ENCODE data around the gene A4GALT.

DNA sequence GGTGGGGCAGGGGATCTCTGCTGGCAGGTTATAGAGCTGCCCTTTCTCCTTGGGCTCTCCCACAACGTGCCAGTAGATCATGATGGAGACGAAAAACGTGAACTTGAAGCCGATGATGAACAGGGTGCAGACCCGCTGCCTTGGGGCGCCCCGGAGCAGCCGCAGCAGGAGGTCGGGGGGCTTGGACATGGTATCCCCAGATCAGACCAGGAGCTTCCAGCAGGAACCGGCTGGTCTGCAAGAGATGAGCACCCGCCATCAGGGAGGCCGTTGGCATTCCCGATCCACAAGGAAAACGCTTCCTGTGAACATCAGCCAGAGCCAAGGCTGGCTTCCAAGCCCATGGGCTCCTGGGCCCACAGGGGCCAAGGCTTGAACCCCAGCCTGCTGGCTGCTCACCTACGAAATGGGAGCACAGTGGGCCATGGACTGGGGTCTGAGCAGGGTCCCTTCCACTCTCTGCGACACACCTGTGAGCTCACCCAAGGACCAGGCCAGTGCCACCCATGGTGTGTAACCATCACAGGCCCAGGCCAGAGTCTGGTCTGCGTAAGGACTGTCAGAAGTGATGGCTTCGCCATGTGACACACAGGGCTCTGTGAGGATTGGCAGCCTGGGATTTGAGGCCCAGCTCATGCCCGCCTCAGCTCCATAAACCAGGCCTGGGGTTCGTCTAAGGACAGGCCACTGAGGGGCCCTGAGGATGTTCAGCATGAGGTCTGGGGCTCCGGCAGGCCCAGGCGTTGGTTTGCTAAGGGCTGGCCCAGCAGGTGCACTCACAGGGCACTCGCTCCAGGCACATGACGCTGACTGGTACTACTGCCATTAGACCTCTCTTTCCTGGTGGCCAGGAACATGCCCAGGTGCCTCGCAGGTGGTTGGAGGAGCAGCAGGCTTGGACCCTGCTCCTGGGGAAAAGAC is 26.6 kb downstream of the A4GALT start:
- TF ChIP-seq EZH2 (IDR thresholded peaks at IDR 0.05; ENCODE audit: borderline replicate concordance, low read depth, low read length, severe bottlenecking): no peak
- TF ChIP-seq, protein P1, sequence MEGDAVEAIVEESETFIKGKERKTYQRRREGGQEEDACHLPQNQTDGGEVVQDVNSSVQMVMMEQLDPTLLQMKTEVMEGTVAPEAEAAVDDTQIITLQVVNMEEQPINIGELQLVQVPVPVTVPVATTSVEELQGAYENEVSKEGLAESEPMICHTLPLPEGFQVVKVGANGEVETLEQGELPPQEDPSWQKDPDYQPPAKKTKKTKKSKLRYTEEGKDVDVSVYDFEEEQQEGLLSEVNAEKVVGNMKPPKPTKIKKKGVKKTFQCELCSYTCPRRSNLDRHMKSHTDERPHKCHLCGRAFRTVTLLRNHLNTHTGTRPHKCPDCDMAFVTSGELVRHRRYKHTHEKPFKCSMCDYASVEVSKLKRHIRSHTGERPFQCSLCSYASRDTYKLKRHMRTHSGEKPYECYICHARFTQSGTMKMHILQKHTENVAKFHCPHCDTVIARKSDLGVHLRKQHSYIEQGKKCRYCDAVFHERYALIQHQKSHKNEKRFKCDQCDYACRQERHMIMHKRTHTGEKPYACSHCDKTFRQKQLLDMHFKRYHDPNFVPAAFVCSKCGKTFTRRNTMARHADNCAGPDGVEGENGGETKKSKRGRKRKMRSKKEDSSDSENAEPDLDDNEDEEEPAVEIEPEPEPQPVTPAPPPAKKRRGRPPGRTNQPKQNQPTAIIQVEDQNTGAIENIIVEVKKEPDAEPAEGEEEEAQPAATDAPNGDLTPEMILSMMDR (IDR thresholded peaks at IDR 0.05; ENCODE audit: borderline replicate concordance, extremely low read depth, low read length, poor library complexity, severe bottlenecking): no peak

Measured in DND-41 (cell line).